Fibroblast of the conjunctiva (primary cell): ENCODE results near the gene ARHGAP26.
"Not testable (repeated sequence)": the region's sequence is repeated elsewhere in the genome, so short reads cannot be mapped to it uniquely, and the experiment has no call there.

Experiments
- DNase-seq: peaks from one replicate; pipeline ENCODE4 v3.0.0-alpha.2; 2010; ENCODE audit warnings: low read depth

Gene ARHGAP26

GRCh38 chr5:142934051-142934762, 164.0 kb downstream of the ARHGAP26 start:
- no peak for DNase-seq

- DNase-seq = no peak
These were observed 164.8 kb downstream of the ARHGAP26 start for GRCh38 chr5:142935014-142935413.

GRCh38 chr5:142937374-142937773, 167.2 kb downstream of the ARHGAP26 start:
- no peak for DNase-seq

- DNase-seq = no peak
These were observed 168.2 kb downstream of the ARHGAP26 start for GRCh38 chr5:142938266-142938880.

GRCh38 chr5:142939006-142939405, 168.8 kb downstream of the ARHGAP26 start:
- no peak for DNase-seq

- no peak for DNase-seq
These were observed 169.7 kb downstream of the ARHGAP26 start for GRCh38 chr5:142939884-142940283.

- DNase-seq = no peak
These were observed 171.1 kb downstream of the ARHGAP26 start for GRCh38 chr5:142941245-142941644.

- no peak for DNase-seq
These were observed 172.7 kb downstream of the ARHGAP26 start for GRCh38 chr5:142942901-142943300.

- no peak for DNase-seq
These were observed 174.0 kb downstream of the ARHGAP26 start for GRCh38 chr5:142944140-142944539.

GRCh38 chr5:142945321-142945720, 175.1 kb downstream of the ARHGAP26 start:
- DNase-seq = no peak

GRCh38 chr5:142945845-142946244, 175.7 kb downstream of the ARHGAP26 start:
- DNase-seq = no peak

- no peak for DNase-seq
These were observed 176.6 kb downstream of the ARHGAP26 start for GRCh38 chr5:142946547-142947426.

- DNase-seq = no peak
These were observed 177.2 kb downstream of the ARHGAP26 start for GRCh38 chr5:142947427-142947709.

GRCh38 chr5:142952229-142952628, 182.1 kb downstream of the ARHGAP26 start:
- DNase-seq = no peak

GRCh38 chr5:142952871-142953270, 182.7 kb downstream of the ARHGAP26 start:
- not testable (repeated sequence) for DNase-seq

GRCh38 chr5:142954455-142954854, 184.3 kb downstream of the ARHGAP26 start:
- no peak for DNase-seq

GRCh38 chr5:142955628-142956027, 185.5 kb downstream of the ARHGAP26 start:
- no peak for DNase-seq

GRCh38 chr5:142957528-142957927, 187.4 kb downstream of the ARHGAP26 start:
- no peak for DNase-seq

GRCh38 chr5:142958944-142959682, 188.9 kb downstream of the ARHGAP26 start:
- no peak for DNase-seq

GRCh38 chr5:142959683-142960657, 189.8 kb downstream of the ARHGAP26 start:
- DNase-seq = peak; percentile 41
